ENCODE results near the gene LMF2.
A peak's percentile ranks its signal among the peaks of the same experiment; 100 is the strongest.
"Not testable (repeated sequence)": the region's sequence is repeated elsewhere in the genome, so short reads cannot be mapped to it uniquely, and the experiment has no call there.

Gene LMF2, protein sequence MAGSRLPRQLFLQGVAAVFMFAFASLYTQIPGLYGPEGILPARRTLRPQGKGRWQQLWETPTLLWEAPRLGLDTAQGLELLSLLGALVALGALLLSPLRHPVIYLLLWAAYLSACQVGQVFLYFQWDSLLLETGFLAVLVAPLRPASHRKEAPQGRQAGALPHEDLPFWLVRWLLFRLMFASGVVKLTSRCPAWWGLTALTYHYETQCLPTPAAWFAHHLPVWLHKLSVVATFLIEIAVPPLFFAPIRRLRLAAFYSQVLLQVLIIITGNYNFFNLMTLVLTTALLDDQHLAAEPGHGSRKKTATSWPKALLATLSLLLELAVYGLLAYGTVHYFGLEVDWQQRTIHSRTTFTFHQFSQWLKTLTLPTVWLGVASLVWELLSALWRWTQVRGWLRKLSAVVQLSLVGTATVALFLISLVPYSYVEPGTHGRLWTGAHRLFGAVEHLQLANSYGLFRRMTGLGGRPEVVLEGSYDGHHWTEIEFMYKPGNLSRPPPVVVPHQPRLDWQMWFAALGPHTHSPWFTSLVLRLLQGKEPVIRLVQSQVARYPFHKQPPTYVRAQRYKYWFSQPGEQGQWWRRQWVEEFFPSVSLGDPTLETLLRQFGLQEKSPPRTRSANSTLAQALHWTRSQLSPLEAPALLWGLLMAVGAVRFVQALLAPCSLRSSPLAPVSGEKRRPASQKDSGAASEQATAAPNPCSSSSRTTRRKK

DNA sequence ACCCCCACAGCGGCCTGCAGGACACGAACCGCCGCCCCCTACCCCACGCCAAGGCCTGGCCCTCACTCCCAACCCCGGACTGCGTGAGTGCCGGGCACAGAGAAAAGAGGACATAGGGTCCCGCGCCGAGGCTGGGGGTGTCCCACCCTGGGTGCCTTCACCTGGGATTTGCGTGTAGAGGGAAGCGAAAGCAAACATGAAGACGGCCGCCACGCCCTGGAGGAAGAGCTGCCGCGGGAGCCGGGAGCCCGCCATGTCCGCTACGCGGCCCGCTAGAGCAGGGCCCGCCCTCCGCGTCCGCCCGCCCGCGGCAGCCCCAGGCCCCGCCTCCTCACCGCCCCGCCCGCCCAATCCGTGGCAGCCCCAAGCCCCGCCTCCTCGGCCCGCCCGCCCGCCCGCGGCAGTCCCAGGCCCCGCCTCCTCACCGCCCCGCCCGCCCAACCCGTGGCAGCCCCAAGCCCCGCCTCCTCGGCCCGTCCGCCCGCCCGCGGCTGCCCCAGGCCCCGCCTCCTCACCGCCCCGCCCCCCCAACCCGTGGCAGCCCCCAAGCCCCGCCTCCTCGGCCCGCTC, at the start of gene LMF2:
Gene LMF2 (minus strand): TSS at position 282 of the 570 bp plus-strand sequence. CDS start 27 bp downstream, at position 255.
- DNase-seq: no peak

DNA sequence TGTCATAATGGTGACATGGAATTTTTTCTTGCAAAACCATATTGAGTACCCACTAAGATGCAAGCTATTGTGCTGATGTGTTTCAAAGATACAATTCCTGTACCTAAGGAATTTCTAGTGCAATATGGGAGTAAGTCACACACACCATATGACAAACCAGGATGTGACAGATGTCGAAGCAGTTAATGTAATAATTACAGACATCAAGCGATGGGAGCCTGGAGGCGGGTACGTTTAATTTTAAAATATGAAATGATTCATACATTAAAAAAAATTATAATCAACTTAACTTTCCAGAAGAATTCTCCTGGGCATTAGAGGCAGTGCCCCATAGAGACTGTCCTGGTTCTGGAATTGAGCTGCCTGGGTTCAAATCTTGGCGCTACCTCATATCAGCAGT, 49.2 kb upstream of the LMF2 start:
- no peak for DNase-seq

DNA sequence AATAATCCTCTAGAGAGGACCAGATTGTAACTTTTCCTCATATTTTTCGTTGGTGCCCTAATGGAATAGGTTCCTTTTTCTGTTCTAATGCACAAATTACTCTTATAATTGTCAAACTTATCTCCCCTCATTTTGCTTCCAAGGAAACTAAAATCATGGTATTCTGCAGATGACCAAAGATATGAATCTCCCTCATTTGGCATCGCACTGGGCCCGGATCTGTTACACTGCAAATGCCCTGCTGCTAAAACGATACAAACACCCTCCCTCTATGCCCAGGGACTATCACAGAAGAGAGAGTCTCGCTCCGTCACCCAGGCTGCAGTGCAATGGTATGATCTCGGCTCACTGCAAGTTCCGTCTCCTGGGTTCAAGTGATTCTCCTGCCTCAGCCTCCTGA, 45.8 kb upstream of the LMF2 start:
- no peak for DNase-seq

DNA sequence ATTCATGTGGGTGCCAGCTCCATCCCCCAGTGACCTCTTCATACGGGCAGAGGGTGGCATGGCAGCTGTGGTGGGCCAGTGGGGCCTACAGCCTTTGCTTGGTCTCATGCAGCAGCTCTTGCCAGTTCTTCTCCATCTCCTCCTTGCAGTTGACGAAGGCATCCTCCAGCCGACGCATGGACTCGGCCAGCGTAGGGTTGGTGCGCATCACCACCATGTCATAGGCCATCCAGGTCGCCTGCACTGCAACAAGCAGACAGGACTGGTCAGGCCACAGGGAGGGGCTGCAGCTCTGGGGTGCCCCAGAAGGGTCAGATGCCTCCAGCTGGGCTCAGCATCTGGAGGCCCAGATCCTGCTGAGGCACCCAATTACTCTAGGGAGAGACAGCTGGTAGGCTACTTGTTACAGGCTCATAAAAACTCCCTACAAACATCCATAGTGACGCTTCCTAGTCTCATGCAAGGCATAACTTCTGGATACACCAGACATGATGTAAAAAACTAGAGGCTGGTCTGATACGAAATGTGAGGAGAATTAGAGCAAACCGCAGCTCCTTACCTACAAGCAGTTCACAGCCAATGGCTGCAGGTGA, 43.8 kb upstream of the LMF2 start:
- no peak for DNase-seq

DNA sequence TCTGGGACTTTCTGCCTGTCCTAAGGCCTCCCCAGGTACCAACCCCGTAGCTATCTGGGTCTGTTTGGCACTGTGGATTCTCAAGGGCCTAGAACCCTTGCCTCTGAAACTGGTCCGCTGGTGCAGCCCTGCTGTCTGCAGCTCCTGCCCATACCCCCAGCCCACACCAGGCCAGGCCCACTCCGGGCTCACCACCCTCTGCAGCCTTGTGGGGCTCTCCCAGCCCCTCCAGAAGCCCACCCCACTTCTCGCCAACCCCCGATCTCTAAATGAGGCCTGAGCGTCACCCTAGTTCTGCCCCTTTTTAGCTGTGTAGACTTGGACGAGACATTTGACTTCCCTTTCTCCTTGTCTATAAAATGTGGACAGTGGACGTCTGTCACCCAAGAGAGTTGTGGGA, 42.9 kb upstream of the LMF2 start:
- DNase-seq: no peak

DNA sequence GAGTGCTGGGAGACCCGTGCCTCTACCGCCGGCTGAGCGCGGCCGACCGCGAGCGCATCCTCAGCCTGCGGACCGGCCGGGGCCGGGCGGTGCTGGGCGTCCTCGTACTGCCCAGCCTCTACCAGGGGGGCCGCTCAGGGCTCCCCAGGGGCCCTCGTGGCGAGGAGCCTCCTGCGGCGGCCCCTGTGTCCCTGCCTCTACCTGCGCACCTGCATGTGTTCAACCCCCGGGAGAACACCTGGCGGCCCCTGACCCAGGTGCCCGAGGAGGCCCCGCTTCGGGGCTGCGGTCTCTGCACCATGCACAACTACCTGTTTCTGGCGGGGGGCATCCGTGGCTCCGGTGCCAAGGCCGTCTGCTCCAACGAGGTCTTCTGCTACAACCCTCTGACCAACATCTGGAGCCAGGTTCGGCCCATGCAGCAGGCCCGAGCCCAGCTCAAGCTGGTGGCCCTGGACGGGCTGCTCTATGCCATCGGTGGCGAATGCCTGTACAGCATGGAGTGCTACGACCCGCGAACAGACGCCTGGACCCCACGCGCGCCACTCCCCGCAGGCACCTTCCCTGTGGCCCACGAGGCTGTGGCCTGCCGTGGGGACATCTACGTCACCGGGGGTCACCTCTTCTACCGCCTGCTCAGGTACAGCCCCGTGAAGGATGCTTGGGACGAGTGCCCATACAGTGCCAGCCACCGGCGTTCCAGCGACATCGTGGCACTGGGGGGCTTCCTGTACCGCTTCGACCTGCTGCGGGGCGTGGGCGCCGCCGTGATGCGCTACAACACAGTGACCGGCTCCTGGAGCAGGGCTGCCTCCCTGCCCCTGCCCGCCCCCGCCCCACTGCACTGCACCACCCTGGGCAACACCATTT, 41.7 kb upstream of the LMF2 start:
- no peak for DNase-seq

DNA sequence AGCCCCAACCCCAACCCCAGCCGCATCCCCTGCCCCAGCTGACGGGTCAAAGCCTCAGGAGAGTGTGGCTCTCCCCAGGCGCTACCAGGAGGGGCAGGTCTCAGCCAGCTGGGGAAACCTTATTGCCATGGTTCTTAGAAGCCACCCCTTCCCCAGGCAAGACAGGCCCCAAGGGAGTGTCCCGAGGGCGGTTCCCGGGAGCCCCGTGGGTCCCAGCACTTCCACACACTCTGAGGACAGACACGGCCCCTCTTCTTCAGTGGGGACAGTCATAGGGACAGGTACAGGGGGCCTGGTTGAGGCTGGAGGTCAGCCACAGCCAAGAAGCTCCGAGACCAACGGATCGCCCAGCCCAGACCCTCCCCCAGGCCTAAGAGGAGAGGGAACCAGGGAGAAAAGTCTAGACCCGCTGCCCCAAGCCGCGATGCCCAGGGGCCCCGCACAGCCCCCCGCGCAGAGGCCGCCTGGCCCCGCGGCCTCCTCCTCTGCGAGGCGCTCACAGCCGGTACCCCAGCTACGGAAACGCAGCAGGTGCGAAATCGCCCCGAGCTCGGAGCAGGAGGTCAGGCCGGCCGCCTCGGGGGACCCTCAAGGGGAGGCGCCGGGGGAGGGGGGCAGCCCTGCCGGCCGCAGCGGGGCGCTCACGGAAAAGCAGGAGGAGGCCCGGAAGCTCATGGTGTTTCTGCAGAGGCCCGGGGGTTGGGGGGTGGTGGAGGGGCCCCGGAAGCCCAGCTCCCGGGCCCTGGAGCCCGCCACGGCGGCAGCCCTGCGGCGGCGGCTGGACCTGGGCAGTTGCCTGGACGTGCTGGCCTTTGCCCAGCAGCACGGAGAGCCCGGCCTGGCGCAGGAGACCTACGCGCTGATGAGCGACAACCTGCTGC, 40.8 kb upstream of the LMF2 start:
- DNase-seq: no peak

DNA sequence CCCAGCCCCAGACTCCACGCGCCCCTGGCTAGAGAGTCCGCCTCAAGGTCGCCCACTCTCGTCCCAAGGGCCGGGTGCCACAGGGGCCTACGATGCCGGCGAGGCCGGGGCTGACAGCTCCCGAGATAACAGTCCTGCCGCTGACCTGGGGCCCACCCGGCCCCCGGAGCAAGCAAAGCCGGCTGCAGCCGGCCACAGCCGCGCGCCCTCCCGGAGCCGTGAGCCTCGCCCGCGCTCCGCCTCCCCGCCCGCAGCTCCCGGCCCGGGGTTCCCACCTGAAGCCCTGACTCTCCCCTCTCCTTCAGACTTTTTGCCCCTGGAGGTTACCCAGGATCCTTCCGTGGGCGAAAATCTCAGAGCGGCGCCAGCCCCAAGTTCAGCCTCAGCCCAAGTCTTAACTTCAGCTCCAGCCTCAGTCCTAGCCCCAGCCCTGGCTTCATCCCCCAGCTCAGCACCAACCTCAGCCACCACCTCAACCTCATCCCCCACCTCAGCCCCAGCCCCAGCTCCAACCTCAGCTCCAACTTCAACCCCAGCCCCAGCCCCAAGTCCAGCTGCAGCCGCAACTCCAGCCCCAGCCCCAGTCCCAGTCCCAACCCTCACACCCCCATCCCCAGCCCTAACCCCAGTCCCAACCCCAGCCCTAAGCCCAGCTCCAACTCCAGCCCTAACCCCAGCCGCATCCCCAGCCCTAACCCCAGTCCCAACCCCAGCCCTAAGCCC, 39.9 kb upstream of the LMF2 start:
- DNase-seq: no peak

DNA sequence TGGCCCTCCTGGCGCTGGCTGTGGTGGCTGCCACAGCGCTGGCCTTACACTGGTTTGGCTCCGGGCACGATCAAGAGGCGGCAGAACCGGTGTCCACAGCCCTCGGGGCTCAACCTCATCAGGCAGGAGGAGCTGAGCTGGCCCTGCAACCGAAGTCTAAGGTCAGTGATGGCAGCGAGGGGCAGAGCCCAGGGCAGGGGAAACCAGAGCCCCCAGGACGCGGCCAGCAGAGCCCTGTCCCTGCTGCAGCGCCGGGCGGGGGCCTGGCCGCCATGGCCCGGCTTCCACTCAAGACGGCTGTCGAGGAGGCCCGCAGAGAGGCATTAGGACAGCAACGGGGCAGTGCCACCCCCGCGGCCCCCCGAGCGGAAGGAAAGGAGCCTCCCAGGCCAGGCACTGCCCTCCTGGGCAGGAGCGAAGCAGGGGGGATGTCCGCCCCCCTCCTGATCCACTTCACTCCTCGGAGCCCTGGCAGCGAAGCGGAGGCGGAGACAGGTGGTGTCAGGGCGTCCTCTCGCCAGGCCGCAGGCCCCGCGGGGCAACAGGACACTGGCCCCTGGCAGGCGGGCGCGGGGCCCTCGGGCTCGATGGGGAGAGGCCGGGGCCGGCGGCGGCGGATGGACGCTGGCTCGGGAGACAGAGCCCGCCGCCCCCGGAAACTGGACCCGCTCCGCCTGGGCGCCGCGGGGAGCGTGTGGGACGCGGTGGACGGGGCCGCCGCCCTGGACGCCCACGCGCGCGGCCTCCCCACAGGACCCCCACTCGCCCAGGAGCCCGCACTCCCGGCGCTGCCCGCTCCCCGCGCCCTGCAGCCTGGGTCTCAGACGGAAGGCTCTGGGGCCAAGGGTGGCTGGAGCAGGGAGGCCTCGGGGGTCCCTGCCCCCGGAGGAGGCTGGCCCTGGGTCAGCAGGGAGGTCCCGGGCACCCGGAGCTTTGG, 39.1 kb upstream of the LMF2 start:
- no peak for DNase-seq

DNA sequence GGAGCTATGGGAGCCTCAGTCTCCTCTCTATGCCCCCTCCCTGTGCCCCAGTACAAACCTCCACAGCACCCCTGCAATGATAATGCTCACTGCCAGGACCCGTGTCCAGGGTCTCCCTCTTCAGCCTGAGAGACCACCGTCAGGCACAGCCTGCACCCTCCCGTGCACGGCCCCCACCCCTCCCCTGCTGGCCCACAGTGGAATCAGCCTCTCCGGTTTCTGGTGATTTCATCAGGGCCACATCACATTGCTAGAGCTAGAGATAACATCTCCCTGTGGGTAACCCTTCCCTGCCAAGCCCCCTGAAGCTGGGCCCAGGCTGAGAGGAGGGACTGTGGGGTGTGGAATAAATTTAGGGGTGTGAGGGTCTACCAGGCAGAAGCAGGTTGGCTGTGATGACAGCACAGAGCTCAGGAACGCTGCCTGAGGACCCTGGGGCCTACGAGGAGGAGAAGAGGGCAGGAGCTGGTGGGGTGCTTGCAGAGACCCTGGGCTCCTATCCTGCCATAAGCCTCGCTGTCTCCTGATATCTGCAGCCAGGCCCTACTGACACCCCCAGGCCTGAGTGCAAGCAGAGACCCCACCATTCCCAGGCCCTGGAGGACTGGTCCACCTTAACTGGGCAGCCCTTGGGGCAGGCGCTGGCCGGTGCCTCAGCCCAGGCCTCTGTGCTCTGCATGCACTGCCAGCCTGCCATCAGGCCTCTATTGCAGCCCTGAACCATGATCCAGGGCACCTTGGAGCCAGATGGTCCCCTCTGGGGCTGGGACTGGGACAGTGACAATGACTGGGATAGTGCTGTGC, 38.2 kb upstream of the LMF2 start, which contains the start of gene KLHDC7B:
Gene KLHDC7B (plus strand): TSS at position 378 of the 804 bp plus-strand sequence. CDS start 345 bp downstream, at position 723.
- DNase-seq: no peak

DNA sequence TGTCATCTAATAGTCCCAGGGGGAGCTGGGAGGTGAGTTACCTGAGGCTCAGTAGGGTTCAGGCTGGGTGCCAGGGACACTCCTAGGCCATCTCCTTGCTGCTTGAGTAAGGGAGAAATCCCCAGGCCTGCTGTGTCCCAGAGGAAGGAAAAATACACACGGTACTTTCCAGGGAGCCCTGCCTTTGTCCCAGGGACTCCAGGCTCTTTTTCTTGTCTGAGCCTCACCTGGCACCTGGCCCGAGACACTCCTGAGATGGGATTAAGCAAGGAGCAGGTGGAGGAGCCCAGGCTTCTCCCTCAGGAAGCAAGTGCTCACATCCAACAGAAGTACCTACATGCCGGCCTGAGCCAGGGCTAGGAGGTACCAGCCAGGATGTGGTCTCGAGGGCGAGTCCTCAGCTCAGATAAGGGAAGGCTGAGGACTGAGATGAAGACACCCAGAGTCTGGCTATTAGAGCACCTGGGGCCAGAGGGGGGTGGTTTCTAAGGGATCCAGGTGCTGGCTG, 37.3 kb upstream of the LMF2 start:
- no peak for DNase-seq

DNA sequence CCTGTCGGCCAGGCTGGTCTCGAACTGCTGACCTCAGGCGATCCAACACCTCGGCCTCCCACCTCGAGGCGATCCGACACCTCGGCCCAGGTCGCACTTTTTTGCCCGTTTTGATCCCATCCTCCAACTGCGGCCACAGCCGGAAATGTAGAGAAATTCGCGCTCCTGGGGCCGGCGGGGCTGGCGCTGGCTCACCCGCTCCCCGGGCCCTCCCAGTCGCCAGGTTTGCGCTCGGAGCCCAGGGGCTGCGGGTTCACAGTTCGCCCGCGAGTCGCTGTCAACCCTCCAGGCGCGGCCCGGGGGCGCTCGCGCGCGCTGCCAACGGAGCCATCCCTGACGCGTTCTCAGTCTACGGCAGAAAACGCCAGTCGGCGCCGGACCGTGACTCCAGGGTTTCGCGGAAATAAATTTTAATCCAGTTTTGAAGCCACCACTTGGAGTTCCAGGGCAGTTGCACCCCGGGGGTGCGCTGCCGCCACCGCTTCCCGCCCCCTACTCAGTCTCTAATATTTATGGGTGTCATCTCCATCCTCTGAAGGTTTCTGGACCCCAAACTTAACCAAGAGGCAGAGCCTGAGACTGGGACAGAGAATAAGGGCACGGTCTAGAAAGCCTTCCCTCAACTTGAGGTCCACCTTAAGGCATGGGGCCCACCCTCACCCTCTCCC, 36.7 kb upstream of the LMF2 start:
- peak; percentile 52 for DNase-seq

DNA sequence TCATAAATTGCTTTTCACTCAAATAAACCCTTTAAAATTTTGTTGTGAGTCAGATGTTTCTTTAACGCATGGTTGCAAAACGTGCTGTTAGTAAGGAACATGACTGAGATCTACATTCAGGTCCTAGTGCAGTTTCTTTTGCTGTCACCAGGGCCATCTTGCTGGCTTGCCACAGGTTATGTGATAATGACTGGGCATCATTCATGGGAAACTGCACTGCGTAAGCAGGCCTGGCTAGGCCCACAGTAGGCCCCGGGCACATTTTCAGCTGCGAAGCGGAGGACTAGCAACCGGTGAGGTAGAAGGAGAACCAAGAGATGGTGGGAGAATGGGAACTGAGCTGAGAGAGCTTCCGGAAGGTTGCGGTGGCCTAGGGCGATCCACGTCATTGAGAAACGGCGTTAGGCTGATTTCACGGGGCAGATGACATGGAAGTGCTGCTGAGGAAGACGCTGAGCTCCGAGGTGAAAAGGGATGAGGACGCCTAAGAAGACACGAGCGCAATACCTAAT, 35.0 kb upstream of the LMF2 start:
- DNase-seq: no peak

DNA sequence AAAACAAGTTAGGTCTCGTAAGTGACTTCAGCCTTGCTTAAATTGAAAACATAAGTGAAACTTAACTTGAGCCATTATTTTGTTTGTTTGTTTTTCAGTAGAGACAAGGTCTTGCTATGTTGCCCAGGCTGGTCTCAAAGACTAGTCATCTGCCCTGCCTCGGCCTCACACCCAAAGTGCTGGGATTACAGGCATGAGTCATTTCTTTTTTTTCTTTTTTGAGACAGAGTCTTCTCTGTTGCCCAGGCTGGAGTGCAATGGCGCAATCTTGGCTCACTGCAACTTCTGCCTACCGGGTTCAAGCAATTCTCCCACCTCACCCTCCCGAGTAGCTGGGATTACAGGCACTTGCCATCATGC, 34.1 kb upstream of the LMF2 start:
- not testable (repeated sequence) for DNase-seq

DNA sequence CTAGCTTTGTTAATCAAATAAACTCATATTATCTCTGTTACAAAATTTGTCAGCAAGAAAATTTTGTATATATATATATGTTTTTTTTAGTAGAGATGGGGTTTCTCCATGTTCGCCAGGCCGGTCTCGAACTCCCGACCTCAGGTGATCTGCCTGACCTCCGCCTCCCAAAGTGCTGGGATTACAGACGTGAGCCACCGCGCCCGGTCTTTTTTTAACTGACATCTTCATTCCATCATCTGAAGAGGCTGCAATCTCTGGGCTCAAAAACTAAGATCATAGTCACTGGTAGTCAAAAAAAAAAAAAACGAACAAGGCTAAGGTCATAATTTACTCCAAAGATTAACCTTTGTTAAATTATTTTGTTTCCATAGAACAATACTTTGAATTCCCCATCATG, 32.9 kb upstream of the LMF2 start:
- no peak for DNase-seq

DNA sequence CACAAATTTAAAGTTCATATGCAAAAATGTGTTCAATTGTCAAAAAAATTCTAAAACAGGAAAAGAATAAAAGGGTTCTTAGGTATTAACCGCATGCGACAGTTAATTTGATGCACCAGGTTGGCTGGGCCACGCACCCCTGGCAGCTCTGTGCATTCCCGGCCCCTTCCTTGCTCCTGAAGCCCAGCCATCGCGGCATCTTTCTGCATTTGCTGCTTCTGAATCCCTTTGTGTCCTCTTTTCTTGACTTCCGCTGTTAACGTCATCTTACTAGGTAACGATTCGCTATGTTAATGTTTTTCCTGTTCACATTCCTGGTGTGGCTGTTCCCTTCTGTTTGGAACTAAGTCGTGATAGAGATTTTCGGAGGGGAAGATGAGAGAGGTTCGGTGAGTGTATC, 30.3 kb upstream of the LMF2 start:
- DNase-seq: no peak

DNA sequence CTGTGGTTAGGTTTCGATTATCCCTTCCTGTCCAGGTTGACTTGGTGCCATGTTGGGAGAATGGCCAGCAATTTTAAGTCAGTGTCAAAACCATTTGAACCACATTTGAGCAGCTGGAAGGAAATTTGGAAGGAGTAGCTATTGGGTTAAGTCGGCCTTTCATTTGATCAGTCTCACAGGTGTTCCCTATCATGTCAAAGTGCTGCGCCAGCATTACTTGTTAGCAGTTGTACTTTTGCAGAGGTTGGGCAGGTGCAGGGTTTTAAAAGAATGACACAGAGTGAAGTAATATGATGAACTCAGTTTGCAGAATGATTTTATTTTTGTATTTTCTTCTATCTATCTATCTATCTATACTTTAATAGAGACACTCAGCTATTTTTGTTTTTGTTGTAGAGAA, 28.7 kb upstream of the LMF2 start:
- DNase-seq: no peak

DNA sequence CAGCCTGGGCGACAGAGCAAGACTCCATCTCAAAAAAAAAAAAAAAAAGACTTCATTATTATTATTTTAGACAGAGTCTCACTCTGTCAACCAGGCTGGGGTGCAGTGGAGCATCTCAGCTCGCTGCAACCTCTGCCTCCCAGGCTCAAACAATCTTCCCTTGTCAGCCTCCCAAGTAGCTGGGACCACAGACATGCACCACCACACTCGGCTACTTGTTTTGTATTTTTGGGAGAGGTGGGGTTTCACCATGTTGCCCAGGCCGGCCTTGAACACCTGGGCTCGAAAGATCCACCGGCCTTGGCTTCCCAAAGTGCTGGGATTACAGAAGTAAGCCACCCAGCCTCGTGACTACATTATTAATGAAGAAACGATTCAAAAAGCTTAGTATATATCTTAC, 27.6 kb upstream of the LMF2 start:
- DNase-seq: no peak

All from NCI-H510A (cell line).